GM21390 (cell line): Measurements from ENCODE around the gene CARNS1.

Source experiments
- ATAC-seq: cut with Tn5 transposase; IDR thresholded peaks from one replicate; pipeline ENCODE4 v1.9.1; 2021; ENCODE audit not compliant: unreplicated experiment

The CARNS1 gene

GRCh38 chr11:67415501-67416304, at the start of gene CARNS1:
Gene CARNS1 (plus strand): TSS chr11:67415678. CDS start chr11:67416200, 522 bp downstream.
- ATAC-seq, result no peak

DNA sequence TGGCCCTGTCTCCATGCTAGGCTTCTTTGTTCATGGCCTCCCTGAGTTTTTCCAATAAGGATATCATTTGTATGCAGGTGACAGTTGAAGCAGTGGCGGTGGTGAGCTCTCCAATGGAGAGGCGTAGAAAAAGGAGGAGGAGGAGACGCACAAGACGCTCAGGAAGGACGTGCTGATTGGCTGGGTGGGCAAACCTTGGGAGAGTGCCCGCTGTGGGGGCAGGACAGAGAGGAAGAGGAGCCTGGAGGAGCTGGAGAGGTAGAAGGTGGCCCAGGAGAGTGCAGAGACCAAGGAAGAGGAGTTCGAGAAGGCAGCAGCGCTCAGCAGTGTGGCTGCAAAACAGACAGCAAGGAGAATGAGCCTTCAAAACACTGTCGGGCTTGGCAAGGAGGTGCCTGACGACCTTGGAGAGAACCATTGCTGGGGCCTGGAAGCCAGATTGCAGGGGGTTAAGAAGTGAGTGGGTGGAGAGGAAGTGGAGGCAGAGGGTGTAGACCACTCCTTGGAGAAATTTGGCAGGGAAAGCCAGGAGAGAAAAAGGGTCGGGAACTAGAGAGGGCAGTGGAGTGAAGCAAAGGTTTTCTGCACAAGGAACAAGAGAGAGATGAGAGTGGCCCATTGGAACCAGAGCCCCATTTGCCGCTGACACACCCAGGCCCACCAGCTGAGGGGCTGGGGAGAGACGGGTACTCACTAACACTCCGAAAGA, 49.6 kb upstream of the CARNS1 start:
- ATAC-seq, result no peak

DNA sequence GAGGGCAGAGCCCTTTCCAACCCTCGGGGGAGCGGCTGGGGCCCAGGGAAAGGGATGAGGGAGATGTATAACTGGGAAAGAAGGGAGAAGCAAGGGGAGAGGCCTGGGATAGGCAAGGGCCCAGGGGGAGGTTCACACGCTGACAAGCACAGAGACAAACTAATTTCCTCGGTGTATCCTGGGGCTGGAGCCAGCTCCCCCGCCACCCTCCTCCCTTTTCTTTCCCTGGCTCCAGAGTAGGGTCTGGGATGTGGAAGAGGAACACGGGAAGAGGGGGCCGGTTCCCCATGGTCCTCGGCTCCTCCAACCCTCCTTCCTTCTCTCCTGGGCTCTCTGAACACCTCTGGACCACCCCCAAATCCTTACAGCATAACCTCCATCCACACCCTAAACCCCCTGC, 48.9 kb upstream of the CARNS1 start:
- no peak for ATAC-seq

- no peak for ATAC-seq
Observed at GRCh38 chr11:67366961-67367760, 48.3 kb upstream of the CARNS1 start.

GRCh38 chr11:67367761-67368227, 47.7 kb upstream of the CARNS1 start:
- no peak for ATAC-seq

DNA sequence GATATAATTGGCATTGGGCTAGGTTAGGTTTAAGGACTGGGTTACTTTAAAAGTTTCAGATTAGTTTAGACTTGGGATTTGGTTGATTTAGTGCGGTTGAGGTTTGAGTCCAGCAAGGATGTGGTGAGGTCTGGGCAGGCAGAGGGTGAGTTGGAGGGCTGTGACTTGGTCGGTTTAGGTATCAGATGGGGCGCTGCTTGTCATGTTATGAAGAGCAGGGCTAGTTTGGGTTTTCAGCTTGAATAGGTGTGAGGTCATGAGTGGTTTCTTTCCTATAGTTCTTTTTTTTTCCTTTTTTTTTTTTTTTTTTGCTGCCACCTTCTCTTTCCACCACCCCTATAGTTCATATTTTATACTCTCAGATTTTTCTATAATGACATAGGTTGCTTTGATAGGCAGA, 46.9 kb upstream of the CARNS1 start:
- ATAC-seq, result no peak

DNA sequence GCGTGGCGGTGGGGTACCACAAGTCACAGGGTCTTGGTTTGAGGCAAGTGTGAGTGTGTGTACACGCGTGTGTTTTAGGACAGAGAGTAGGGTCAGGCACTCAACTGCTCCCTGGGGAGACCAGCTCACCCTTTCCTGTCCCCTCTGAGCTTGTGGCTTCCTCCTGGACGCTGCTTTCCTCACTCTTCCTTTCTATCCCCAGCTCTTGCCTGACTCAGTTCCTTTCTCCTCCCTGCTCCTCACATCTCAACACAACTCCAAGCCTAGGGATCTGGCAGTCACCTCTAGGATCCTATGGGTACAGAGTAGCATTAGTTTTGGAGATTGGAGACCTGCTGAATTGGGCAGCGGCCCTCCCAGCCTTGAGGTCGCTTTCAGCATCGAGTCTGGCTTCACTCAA, 46.2 kb upstream of the CARNS1 start:
- ATAC-seq, result no peak

- ATAC-seq, result no peak
Observed at GRCh38 chr11:67369801-67370284, 45.6 kb upstream of the CARNS1 start.

DNA sequence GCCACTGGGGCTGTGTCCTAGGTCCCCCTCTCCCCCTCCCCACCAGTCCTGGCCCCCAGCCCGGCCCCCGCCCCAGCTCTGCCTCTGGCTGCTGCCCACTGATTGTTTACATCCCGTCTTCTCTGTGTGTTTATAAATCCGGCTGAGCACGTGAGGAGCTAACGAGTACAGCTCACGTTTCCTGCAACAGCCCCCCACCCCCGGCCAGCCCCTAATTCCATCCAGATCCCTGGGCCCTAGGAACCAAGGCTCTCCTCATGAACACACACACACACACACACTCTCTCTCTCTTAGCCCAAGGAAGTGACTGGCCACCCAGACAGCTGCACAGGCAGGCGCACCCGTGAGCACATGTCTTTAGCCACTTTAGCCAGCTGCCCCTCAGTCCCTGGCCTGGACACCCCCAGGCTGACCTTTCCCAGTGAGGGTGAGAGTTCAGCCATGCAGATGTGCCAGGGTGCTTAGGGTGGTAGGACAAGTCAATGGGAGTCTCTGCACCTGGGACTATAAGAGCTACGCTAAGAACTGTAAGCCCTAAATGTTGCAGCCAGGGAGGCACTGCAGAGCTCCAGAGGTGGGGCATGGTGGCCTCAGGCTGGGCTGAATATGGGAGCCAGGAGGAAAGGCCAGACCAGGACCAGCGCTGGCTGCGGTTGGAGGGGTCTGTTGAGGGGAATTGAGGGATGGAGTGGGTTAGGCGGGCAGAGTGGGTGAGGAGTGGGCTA, 45.0 kb upstream of the CARNS1 start:
- no peak for ATAC-seq

GRCh38 chr11:67371189-67371910, 44.1 kb upstream of the CARNS1 start:
- no peak for ATAC-seq

DNA sequence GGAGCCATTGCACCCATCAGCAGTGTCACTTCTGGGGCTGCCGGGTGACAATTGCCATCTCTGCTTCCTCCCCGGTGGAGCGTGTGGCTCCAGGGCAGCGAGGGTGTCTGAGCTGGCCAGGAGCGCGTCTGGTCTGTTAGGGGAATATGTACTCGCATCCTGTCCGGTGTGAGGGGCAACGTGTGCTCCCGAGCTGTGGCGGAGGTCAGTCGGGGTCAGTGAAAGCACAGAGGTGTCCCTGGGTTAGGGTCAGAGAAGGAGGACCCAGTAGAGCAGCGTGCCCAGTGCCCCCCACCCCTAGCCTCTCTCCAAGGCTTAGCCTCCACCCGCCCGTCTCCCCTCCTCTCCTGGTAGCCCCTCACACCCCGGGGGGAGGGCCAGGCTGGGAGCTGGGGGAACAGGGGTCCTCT, 43.6 kb upstream of the CARNS1 start:
- ATAC-seq, result no peak

- ATAC-seq, result no peak
Observed at GRCh38 chr11:67372321-67372992, 43.0 kb upstream of the CARNS1 start.

GRCh38 chr11:67372993-67373647, 42.4 kb upstream of the CARNS1 start, which contains the start of gene CLCF1:
Gene CLCF1 (minus strand): TSS chr11:67373598. CDS start chr11:67373539, 59 bp downstream.
- no peak for ATAC-seq

GRCh38 chr11:67373648-67374570, 41.6 kb upstream of the CARNS1 start:
- no peak for ATAC-seq

DNA sequence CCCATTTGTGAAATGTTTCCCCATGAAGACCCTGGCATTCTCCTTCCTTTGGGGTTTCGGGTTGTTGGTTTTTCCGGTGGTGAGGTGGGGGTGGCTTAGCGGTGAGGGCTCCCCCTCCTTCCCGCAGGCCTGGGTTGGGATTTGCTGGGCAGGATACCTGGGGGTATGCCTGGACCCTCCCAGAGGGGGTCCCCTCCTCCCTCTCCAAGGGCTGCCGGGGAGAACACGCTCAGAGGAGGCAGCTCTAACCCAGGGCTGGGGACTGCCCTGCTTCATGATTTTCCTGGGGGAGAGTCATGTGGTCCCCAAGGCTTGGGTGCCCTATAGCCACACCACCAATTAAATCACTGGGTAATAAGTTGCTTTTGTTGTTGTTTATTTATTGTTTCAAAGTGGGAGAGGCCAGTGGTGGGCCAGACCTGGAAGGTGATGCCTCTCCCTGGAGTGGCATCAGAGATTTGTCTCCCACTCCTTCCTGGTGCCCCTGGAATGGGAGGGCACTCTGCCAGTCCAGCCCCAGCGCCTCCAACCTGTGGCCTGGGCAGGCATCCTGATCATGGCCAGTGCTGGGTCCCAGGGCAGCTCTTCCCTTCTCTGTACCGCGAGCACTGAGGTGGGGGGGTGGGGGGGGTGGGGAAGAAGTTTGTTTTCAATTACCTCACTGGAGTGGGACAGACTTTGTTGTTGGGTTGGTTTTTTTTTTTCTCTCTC, 40.8 kb upstream of the CARNS1 start:
- no peak for ATAC-seq

GRCh38 chr11:67375320-67376055, 40.0 kb upstream of the CARNS1 start:
- ATAC-seq, result no peak
